Lower leg skin (tissue), 4 donors: ENCODE data around the gene LRRC72. TPM values are rescaled to one million over a fixed set of nuclear protein-coding genes. Genes with fewer than 3 reads are reported as not detected.
"Not testable (repeated sequence)": the region's sequence is repeated elsewhere in the genome, so short reads cannot be mapped to it uniquely, and the experiment has no call there.

ENCODE experiments used
- DNase-seq, 2 donors: peaks; one replicate each; pipeline ENCODE4 v3.0.0-alpha.2; 2019; ENCODE audit warnings: low spot score in 2 of 2
- H3K4me3 ChIP-seq: fragments of 200-600 bp; sonication (generic); 2 replicates; pipeline ENCODE4 v1.5.1; 2017; ENCODE audit warnings: mild to moderate bottlenecking, low read depth; ENCODE audit not compliant: poor library complexity, severe bottlenecking
- POLR2A ChIP-seq, 2 donors: fragments of 450-650 bp; IDR thresholded peaks; one replicate each; pipeline ENCODE4 v1.6.1; 2016 to 2017; ENCODE audit warnings: antibody characterized with exemption in 2 of 2, mild to moderate bottlenecking in 1 of 2, moderate library complexity in 1 of 2
- WGBS, 2 donors: methylation state at CpG; one replicate each; pipeline ENCODE4 v1.1.5; 2018; 5-methylcytosine and 5-hydroxymethylcytosine counted together
- intact Hi-C: fragments of 100-400 bp; cut with DNase I; formaldehyde crosslinking; loops from one replicate; pipeline ENCODE4 v1.15.0; 2023; ENCODE audit warnings: low total_unique reads
- total RNA-seq, 4 donors: library from RNA; depleted of rRNA; stranded (reverse); fragments of >200 nt; gene quantifications; one replicate each; pipeline ENCODE4 v1.1.0, GENCODE V29; 2016
- TF ChIP-seq, protein P1 (sequence below), 3 donors: fragments of 450-650 bp; IDR thresholded peaks; one replicate each; pipeline ENCODE4 v1.5.1; 2016; ENCODE audit warnings: antibody characterized with exemption in 3 of 3, mild to moderate bottlenecking in 3 of 3, moderate library complexity in 2 of 3

The LRRC72 gene
- total RNA-seq, 4 donors from 2014 or later: not detected

DNA sequence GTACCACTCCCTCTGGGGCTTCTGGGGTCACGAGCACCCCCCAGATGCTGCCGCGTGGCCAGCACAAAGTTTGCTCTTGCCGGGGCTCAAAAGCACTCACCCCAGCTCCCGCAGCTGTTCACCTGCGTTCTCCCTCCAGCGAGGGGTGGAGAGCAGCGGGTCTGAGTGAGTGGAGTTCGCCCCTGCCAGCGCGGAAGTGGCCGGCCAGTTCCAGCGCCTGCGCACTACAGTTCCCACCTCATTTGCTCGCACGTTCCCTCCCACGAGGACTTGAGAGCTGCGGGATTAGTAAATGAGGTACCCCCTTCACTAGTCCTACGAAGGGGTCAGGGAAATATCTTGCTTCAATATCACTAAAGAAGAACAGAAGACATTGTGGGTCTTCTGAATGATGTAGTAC is 24.3 kb upstream of the LRRC72 start:
- intact Hi-C loops: no loop called here
- WGBS, 2 donors: 94 to 96% methylated on average over 18 to 19 of the region's 19 CpGs
- H3K4me3 ChIP-seq: no peak overlapping the region
- no peak for TF ChIP-seq POLR2A (IDR thresholded peaks at IDR 0.05)
- TF ChIP-seq, protein P1, sequence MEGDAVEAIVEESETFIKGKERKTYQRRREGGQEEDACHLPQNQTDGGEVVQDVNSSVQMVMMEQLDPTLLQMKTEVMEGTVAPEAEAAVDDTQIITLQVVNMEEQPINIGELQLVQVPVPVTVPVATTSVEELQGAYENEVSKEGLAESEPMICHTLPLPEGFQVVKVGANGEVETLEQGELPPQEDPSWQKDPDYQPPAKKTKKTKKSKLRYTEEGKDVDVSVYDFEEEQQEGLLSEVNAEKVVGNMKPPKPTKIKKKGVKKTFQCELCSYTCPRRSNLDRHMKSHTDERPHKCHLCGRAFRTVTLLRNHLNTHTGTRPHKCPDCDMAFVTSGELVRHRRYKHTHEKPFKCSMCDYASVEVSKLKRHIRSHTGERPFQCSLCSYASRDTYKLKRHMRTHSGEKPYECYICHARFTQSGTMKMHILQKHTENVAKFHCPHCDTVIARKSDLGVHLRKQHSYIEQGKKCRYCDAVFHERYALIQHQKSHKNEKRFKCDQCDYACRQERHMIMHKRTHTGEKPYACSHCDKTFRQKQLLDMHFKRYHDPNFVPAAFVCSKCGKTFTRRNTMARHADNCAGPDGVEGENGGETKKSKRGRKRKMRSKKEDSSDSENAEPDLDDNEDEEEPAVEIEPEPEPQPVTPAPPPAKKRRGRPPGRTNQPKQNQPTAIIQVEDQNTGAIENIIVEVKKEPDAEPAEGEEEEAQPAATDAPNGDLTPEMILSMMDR (IDR thresholded peaks at IDR 0.05): no peak
- no peak for DNase-seq

DNA sequence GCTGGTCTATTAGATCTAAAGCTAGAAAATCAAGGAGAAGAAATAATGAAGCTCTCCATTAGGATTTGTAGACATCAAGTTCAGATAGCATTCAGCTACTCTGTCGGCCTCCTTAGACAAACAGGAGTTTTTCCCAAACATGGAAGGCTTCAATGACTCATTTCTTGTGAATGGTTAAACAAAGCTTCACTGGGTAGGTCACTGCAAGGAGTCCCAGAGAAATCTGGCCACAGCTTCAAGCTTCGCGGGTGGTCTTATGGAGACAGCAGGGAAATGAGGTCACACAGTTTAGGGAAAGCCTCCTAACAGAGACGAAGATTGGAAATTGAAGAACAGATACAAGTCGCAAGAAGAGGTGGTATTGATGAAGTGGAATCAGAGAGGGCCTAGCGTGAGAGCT is 22.6 kb upstream of the LRRC72 start:
- intact Hi-C loops: no loop called here
- no peak for DNase-seq
- TF ChIP-seq, protein P1 (IDR thresholded peaks at IDR 0.05): no peak
- TF ChIP-seq POLR2A (IDR thresholded peaks at IDR 0.05): no peak
- no peak overlapping the region for H3K4me3 ChIP-seq
- 88 to 91% methylated on average over 6 of the region's 6 CpGs for WGBS, 2 donors

DNA sequence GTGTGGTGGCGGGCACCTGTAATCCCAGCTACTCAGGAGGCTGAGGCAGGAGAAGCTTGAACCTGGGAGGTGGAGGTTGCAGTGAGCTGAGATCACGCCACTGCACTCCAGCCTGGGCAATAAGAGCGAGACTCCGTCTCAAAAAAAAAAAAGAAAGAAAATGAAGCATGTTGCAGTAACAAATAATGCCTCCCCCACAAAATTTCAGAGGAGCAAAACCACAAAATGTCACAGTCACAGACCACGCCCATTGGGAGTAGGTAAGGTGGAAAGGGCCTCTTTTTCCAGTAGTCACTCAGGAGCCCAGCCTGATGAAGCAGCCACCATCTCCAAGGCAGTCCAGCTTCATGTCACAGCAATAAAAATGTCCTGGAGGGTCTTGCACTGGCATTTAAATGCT is 20.2 kb upstream of the LRRC72 start:
- DNase-seq, intact Hi-C loops, H3K4me3 ChIP-seq: not testable (repeated sequence)
- 71 to 96% methylated on average over 5 of the region's 5 CpGs for WGBS, 2 donors

DNA sequence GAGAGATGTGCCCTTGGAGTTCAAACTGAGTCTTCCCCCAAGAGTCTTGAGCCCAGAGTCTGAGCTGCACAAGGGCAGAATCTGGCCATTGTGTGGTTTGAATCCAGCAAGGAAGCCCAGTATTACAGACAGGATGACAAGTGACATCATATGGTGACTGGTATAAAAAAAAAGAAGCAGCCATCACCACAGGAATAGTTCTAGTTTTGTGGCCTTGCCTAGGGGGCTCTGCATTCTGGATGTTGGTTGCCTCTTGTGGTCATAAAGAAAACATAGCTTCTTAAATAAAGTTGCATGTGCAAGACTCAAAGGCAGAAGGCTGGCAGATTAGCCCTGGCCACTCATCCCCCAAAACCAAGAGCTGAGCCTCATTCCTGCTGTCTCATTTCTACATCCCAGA is 16.8 kb upstream of the LRRC72 start:
- intact Hi-C loops: no loop called here
- no peak for DNase-seq
- no peak overlapping the region for H3K4me3 ChIP-seq
- TF ChIP-seq, protein P1 (IDR thresholded peaks at IDR 0.05): no peak
- no peak for TF ChIP-seq POLR2A (IDR thresholded peaks at IDR 0.05)

DNA sequence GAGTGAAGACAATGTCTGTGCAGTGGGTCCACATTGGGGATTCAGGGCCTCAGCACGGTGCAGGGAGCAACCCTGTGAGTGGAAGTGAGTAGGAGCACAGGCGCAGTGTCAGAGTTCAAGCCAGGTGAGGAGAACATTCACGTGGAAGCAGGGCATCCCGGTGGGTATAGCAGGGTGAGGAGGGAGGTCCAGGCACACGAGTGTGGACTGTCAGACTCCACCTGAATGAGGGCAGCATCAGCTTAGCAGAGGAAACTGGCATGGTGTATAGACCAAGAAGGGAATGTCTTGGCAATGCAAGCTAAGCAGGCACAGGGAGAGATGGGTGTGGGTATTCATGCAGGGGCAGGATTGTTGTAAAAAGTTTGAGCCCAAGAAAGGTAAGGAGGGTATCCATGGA is 15.3 kb upstream of the LRRC72 start:
- WGBS, 2 donors: 91% methylated on average over 5 of the region's 5 CpGs
- TF ChIP-seq, protein P1 (IDR thresholded peaks at IDR 0.05): no peak
- no peak for TF ChIP-seq POLR2A (IDR thresholded peaks at IDR 0.05)
- no peak for DNase-seq

DNA sequence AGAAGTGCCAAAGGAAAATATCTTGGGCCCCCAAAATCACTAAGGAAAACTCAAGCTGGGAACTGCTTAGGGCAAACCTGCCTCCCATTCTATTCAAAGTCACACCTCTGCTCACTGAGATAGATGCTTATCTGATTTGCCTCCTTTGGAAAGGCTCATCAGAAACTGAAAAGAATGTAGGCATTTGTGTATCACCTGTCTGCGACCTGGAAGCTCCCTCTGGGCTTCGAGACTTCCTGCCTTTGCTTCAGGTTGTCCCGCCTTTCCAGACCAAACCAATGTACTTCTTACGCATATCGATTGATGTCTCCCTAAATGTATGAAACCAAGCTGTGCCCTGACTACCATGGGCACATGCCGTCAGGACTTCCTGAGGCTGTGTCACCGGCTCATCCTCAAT is 14.5 kb upstream of the LRRC72 start:
- intact Hi-C loops: no loop called here
- no peak for DNase-seq
- no peak for TF ChIP-seq POLR2A (IDR thresholded peaks at IDR 0.05)
- TF ChIP-seq, protein P1 (IDR thresholded peaks at IDR 0.05): no peak
- WGBS, 2 donors: 78 to 95% methylated on average over 7 of the region's 7 CpGs
- H3K4me3 ChIP-seq: no peak overlapping the region

More for the DNA sequence above, 15.3 kb upstream of the LRRC72 start:
- H3K4me3 ChIP-seq: no peak overlapping the region
- intact Hi-C loops: no loop called here
